ENCODE results near the gene RAB3D. TPM values are rescaled to one million over a fixed set of nuclear protein-coding genes. Genes with fewer than 3 reads are reported as not detected.
"Not testable (repeated sequence)": the region's sequence is repeated elsewhere in the genome, so short reads cannot be mapped to it uniquely, and the experiment has no call there.

RAB3D gene
- total and polyA plus RNA-seq, 3 experiments from 2014 or later: 3.2 to 4.5 (median 3.7) TPM

DNA sequence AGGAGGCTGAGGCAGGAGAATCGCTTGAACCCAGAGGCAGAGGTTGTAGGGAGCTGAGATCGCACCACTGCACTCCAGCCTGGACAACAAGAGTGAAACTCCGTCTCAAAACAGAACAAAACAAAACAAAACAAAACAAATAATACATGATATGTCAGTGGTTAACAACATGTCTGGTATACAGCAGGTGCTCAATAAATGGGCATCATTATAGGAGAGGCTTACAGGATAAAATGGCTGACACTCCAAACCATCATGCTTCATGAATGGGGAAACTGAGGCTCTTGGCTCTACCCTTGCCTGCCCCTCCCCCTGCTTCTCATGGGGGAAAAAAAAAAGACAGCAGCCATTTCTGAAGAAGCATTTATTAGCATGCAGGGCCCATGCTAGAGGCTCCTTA lies 3.0 kb upstream of the RAB3D start:
- peak overlapping the region in 2 of 7 donors; percentile 23 to 66 for H3K4me3 Mint-ChIP-seq
- Histone ChIP-seq H3K9me3 (ENCODE audit: low read length) (no peaks in the 10 kb centered on the region), H3K27ac (ENCODE audit: low read depth, low read length) (no peak overlapping the region), H3K4me1 (ENCODE audit: insufficient read depth, low read length) (peaks cover 38% of the 10 kb centered on the region), H3K36me3 (ENCODE audit: insufficient read depth, low read length) (no peaks in the 10 kb centered on the region), H3K4me3 (ENCODE audit: low read length) (no peak overlapping the region), H3K27me3 (ENCODE audit: insufficient read depth, low read length, poor library complexity, severe bottlenecking) (no peaks in the 10 kb centered on the region)
- H3K4me1 Mint-ChIP-seq: peaks cover 36 to 53% (median 46%) of the 10 kb centered on the region in 3 donors
- ChIA-PET CTCF (no interaction called here), POLR2A (no interaction called here)
- peaks cover 0 to under 1% (median 0%) of the 10 kb centered on the region in 5 donors for H3K9me3 Mint-ChIP-seq
- H3K27ac Mint-ChIP-seq: peak overlapping the region in 1 of 8 donors; percentile 86
- H3K27me3 Mint-ChIP-seq: peaks cover 0 to 2% of the 10 kb centered on the region in 2 donors
- DNase-seq: no peak
- peaks cover 0 to 12% (median 0%) of the 10 kb centered on the region in 3 donors for H3K36me3 Mint-ChIP-seq

DNA sequence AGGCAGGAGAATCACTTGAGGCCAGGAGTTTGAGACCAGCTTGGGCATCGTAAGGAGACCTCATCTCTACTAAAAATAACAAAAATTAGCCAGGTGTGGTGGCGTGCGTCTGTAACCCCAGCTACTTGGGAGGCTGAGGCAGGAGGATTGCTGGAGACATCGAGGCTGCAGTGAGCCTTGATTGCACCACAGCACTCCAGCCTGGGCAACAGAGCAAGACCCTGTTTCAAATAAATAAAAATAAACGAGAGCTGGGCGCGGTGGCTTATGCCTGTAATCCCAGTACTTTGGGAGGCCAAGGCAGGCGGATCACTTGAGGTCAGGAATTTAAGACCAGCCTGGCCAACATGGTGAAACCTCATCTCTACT lies 626 bp upstream of the RAB3D start:
- peak overlapping the region in 6 of 8 donors; percentile 27 to 81 (median 56) for H3K27ac Mint-ChIP-seq
- ChIA-PET CTCF (interaction anchor here (1.2 to 3.7 kb wide), 2 partner anchors 12 to 41 kb away, joined by 3 to 13 read pairs; no protein-coding TSS in a partner anchor), POLR2A (interaction anchor here (0.6 to 1.4 kb wide), 3 partner anchors 35 to 1249 kb away, joined by 3 to 8 read pairs (median 6); no protein-coding TSS in a partner anchor)
- not testable (repeated sequence) for H3K9me3 Mint-ChIP-seq; H3K36me3 ChIP-seq (ENCODE audit: insufficient read depth, low read length); DNase-seq; H3K27me3 Mint-ChIP-seq; H3K9me3 ChIP-seq (ENCODE audit: low read length); H3K27me3 ChIP-seq (ENCODE audit: insufficient read depth, low read length, poor library complexity, severe bottlenecking)
- Histone ChIP-seq H3K27ac (ENCODE audit: low read depth, low read length) (peak overlapping the region; percentile 17), H3K4me3 (ENCODE audit: low read length) (peak overlapping the region; percentile 51), H3K4me1 (ENCODE audit: insufficient read depth, low read length) (peaks cover 27% of the 10 kb centered on the region)
- H3K4me1 Mint-ChIP-seq: peaks cover 21 to 35% (median 29%) of the 10 kb centered on the region in 3 donors
- peaks cover 4 to 20% (median 10%) of the 10 kb centered on the region in 3 donors for H3K36me3 Mint-ChIP-seq
- H3K4me3 Mint-ChIP-seq: peak overlapping the region; percentile 73 to 90 (median 80)

DNA sequence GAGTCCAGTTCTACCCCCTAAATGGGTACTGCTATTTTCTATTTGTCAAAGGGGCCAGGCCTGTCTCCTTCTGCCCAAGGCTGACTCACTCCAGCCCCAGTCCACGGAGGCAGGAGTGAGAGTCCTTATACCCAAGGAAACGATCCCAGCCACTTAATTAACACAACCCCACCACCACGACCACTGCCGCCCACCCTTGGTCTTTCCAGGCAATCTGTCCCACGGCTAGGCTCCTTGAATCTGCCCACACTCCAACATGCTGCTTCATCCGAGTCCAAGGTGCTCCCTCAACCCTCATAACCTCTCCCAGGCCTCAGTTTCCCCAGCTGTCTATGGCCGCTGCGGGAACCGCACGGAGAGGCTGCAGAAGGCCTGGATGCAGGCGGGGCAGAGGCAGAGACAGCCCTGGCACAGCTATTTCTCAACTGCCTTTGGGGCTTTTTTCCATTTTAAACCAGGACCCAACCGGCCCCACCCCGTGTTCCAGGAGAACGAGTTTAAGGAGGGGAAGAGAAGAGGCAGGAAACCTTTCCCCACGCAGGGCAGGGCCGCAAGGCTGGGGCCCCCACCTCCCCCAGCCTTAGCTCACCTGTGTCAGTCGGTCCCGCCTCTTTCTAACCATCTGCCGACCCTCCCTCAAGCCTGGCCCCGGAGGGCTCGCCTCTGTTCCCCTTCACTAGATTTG lies 746 bp downstream of the RAB3D start:
- no peak for DNase-seq
- peaks cover 26% of the 10 kb centered on the region for H3K4me1 ChIP-seq (ENCODE audit: insufficient read depth, low read length)
- no peaks in the 10 kb centered on the region for H3K9me3 ChIP-seq (ENCODE audit: low read length)
- H3K4me3 ChIP-seq (ENCODE audit: low read length): no peak overlapping the region
- H3K36me3 ChIP-seq (ENCODE audit: insufficient read depth, low read length): peaks cover 5% of the 10 kb centered on the region
- peak overlapping the region in 6 of 8 donors; percentile 46 to 84 (median 76) for H3K27ac Mint-ChIP-seq
- no peaks in the 10 kb centered on the region for H3K9me3 Mint-ChIP-seq
- CTCF ChIA-PET: interaction anchor here (1.1 to 3.7 kb wide), 3 partner anchors 11 to 96 kb away, joined by 3 to 13 read pairs (median 3); partner anchors contain the start of genes ODAD3 and PRKCSH
- H3K4me3 Mint-ChIP-seq: peak overlapping the region; percentile 73 to 90 (median 80)
- no peaks in the 10 kb centered on the region for H3K27me3 Mint-ChIP-seq
- H3K27me3 ChIP-seq (ENCODE audit: insufficient read depth, low read length, poor library complexity, severe bottlenecking): no peaks in the 10 kb centered on the region
- peak overlapping the region; percentile 31 for H3K27ac ChIP-seq (ENCODE audit: low read depth, low read length)
- POLR2A ChIA-PET: interaction anchor here (1.4 kb wide), 1 partner anchor 37 kb away, joined by 6 read pairs; no protein-coding TSS in a partner anchor
- H3K36me3 Mint-ChIP-seq: peaks cover 6 to 29% (median 18%) of the 10 kb centered on the region in 3 donors
- peaks cover 17 to 29% (median 24%) of the 10 kb centered on the region in 3 donors for H3K4me1 Mint-ChIP-seq

DNA sequence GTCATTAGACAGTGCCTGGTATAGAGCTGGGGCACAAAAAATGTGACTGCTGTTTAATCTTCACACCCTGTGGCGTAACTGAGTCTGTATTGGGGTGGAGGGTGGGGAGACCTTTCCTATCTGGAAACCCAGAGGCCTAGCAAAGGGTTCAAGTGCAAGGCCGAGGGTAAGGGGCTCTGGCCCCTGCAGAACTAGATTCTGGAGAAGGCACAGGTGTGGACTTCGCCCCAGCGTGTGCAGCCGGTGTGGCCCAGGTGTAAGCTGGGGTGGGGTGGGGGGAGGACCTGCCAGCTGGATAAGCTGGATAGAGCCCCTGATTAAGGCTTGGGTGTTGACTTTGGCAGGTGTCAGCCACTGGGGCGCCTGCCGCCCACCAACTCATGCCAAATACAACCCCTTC lies 1.3 kb downstream of the RAB3D start:
- no peak overlapping the region for H3K27ac ChIP-seq (ENCODE audit: low read depth, low read length)

DNA sequence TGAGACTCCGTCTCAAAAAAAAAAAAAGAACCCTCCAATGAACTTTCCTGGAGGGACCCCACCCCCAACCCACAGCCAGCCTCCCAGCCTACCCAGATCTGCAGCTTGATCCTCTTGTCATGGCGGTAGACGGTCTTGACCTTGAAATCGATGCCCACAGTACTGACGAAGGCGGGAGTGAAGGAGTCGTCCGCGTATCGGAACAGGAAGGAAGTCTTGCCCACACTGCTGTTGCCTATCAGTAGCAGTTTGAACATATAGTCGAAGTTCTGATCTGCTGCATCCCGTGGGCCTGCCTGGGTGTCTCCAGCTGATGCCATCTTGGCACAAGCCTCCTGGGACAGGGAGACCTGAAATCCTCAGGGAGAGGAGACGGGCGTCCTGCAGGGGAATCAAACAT lies 2.4 kb downstream of the RAB3D start:
- Histone ChIP-seq H3K27me3 (ENCODE audit: insufficient read depth, low read length, poor library complexity, severe bottlenecking) (no peaks in the 10 kb centered on the region), H3K9me3 (ENCODE audit: low read length) (no peaks in the 10 kb centered on the region), H3K27ac (ENCODE audit: low read depth, low read length) (no peak overlapping the region), H3K4me3 (ENCODE audit: low read length) (no peak overlapping the region), H3K4me1 (ENCODE audit: insufficient read depth, low read length) (peaks cover 26% of the 10 kb centered on the region), H3K36me3 (ENCODE audit: insufficient read depth, low read length) (peaks cover 5% of the 10 kb centered on the region)
- DNase-seq: no peak
- ChIA-PET CTCF (interaction anchor here (1.0 kb wide), 1 partner anchor 145 kb away, joined by 3 read pairs; no protein-coding TSS in a partner anchor), POLR2A (no interaction called here)
- peak overlapping the region in 4 of 7 donors; percentile 24 to 72 (median 42) for H3K4me3 Mint-ChIP-seq
- H3K27ac Mint-ChIP-seq: peak overlapping the region in 4 of 8 donors; percentile 46 to 93 (median 70)
- peaks cover 17 to 29% (median 24%) of the 10 kb centered on the region in 3 donors for H3K4me1 Mint-ChIP-seq
- H3K9me3 Mint-ChIP-seq: no peaks in the 10 kb centered on the region
- peaks cover 7 to 33% (median 21%) of the 10 kb centered on the region in 3 donors for H3K36me3 Mint-ChIP-seq
- no peaks in the 10 kb centered on the region for H3K27me3 Mint-ChIP-seq

More for the DNA sequence above, 1.3 kb downstream of the RAB3D start:
- Mint-ChIP-seq H3K36me3 (peaks cover 6 to 33% (median 18%) of the 10 kb centered on the region in 3 donors), H3K27me3 (no peaks in the 10 kb centered on the region), H3K27ac (peak overlapping the region in 4 of 8 donors; percentile 27 to 84 (median 38)), H3K9me3 (no peaks in the 10 kb centered on the region), H3K4me1 (peaks cover 17 to 29% (median 24%) of the 10 kb centered on the region in 3 donors), H3K4me3 (peak overlapping the region; percentile 24 to 90 (median 59))
- Histone ChIP-seq H3K27me3 (ENCODE audit: insufficient read depth, low read length, poor library complexity, severe bottlenecking) (no peaks in the 10 kb centered on the region), H3K4me3 (ENCODE audit: low read length) (no peak overlapping the region), H3K4me1 (ENCODE audit: insufficient read depth, low read length) (peaks cover 26% of the 10 kb centered on the region), H3K9me3 (ENCODE audit: low read length) (no peaks in the 10 kb centered on the region), H3K36me3 (ENCODE audit: insufficient read depth, low read length) (peaks cover 5% of the 10 kb centered on the region)
- POLR2A ChIA-PET: no interaction called here
- CTCF ChIA-PET: interaction anchor here (1.1 to 3.7 kb wide), 2 partner anchors 43 to 97 kb away, joined by 3 to 13 read pairs; partner anchors contain the start of genes ODAD3 and PRKCSH
- DNase-seq: no peak

DNA sequence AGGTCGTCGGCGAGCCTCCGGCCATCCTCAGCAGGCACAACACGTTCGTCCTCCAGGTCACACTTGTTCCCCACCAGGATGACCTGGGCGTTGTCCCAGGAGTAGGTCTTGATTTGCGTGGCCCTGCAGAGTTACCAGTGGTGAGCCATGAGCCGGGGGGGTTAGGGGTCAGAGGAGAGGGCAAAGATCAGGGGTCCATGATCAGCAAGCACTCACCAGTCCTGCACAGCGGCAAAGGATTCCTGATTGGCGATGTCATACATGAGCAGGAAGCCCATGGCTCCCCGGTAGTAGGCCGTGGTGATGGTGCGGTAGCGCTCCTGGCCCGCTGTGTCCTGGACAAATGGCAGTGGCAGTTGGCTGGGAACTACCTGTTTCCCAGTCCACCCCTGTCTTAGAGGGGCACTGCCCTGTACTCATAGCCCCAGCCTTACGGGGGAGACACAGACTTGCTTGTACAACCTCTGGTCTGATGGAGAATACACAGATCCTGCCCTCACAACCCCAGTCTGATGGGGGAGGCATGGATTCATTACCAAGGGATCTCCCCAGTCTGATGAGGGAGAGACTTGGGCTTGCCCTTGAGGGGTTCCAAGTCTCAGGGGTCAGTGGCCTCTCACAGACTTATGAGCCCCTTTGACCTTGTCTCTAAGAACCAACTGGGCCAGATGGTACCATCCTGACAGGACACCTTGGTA lies 3.9 kb downstream of the RAB3D start:
- Histone ChIP-seq H3K4me1 (ENCODE audit: insufficient read depth, low read length) (peaks cover 26% of the 10 kb centered on the region), H3K4me3 (ENCODE audit: low read length) (no peak overlapping the region), H3K9me3 (ENCODE audit: low read length) (no peaks in the 10 kb centered on the region), H3K27ac (ENCODE audit: low read depth, low read length) (no peak overlapping the region), H3K36me3 (ENCODE audit: insufficient read depth, low read length) (peaks cover 5% of the 10 kb centered on the region), H3K27me3 (ENCODE audit: insufficient read depth, low read length, poor library complexity, severe bottlenecking) (no peaks in the 10 kb centered on the region)
- Mint-ChIP-seq H3K27me3 (no peaks in the 10 kb centered on the region), H3K4me3 (no peak overlapping the region), H3K9me3 (no peaks in the 10 kb centered on the region), H3K4me1 (peaks cover 17 to 29% (median 24%) of the 10 kb centered on the region in 3 donors), H3K27ac (no peak overlapping the region), H3K36me3 (peaks cover 10 to 36% (median 21%) of the 10 kb centered on the region in 3 donors)
- ChIA-PET CTCF (no interaction called here), POLR2A (no interaction called here)
- peak in 1 of 5 donors; percentile 34 for DNase-seq

DNA sequence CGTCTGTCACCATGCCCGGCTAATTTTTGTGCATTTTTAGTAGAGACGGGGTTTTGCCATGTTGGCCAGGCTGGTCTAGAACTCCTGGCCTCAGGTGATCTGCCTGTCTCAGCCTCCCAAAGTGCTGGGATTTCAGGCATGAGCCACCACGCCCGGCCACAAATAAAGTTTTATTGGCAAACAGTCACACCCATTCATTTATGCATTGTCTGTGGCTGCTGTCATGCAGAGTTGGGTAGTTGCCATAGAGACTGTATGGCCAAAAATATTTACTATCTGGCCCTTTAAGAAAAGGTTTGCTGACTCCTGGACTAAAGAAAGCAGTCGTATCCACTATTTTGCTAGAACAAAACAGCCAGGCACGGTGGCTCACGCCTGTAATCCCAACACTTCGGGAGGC lies 5.6 kb downstream of the RAB3D start:
- H3K4me3 Mint-ChIP-seq; DNase-seq; H3K27ac ChIP-seq (ENCODE audit: low read depth, low read length); H3K27me3 ChIP-seq (ENCODE audit: insufficient read depth, low read length, poor library complexity, severe bottlenecking); H3K9me3 Mint-ChIP-seq; H3K27me3 Mint-ChIP-seq; H3K36me3 ChIP-seq (ENCODE audit: insufficient read depth, low read length); H3K9me3 ChIP-seq (ENCODE audit: low read length); POLR2A ChIA-PET; H3K4me3 ChIP-seq (ENCODE audit: low read length); H3K27ac Mint-ChIP-seq: not testable (repeated sequence)
- H3K4me1 ChIP-seq (ENCODE audit: insufficient read depth, low read length): peaks cover 17% of the 10 kb centered on the region
- CTCF ChIA-PET: interaction anchor here (1.1 kb wide), 1 partner anchor 47 kb away, joined by 3 read pairs; no protein-coding TSS in a partner anchor
- Mint-ChIP-seq H3K4me1 (peaks cover 13 to 19% (median 18%) of the 10 kb centered on the region in 3 donors), H3K36me3 (peaks cover 12 to 44% (median 21%) of the 10 kb centered on the region in 3 donors)

Measured in CD8-positive, alpha-beta memory T cell (primary cell).